Endothelial cell of umbilical vein (primary cell): ENCODE measurements around the gene DPEP2. TPM values are rescaled to one million over a fixed set of nuclear protein-coding genes. Genes with fewer than 3 reads are reported as not detected.

ENCODE experiments used
- BruUV-seq: library from RNA; stranded (reverse); fragments of 400-500 nt; replicated peaks from 2 replicates; lab custom pipeline; 2021; lab: Mats Ljungman, UMichigan
- CTCF ChIA-PET: fragments of 300-600, 350-600 bp; sonication (Branson Sonifier 250); formaldehyde crosslinking; loops from one replicate; lab custom pipeline; 2021; ENCODE audit warnings: antibody characterized with exemption, inconsistent platforms; lab: Charles Lee
- POLR2A ChIA-PET: fragments of 300-600, 350-600 bp; sonication (Branson Sonifier 250); formaldehyde crosslinking; loops from one replicate; lab custom pipeline; 2021; ENCODE audit warnings: antibody characterized with exemption, inconsistent platforms; lab: Charles Lee
- DNase-seq: peaks from one replicate; pipeline ENCODE4 v3.0.0-alpha.2; 2011; ENCODE audit warnings: low read depth, low spot score
- FAIRE-seq: peaks from 2 replicates; lab custom pipeline; 2011; peaks lifted over from hg19 to GRCh38; lab: Jason Lieb, UNC
- H2AFZ ChIP-seq: 2 replicates; pipeline ENCODE4 v1.6.0; 2012; ENCODE audit warnings: low read depth, low read length, control low read depth, inconsistent platforms
- H3K27ac ChIP-seq: 2 replicates; pipeline ENCODE4 v1.5.1; 2011; ENCODE audit warnings: low read depth, mild to moderate bottlenecking, control low read depth, low read length, moderate library complexity; ENCODE audit not compliant: insufficient read depth
- H3K27me3 ChIP-seq, 2 experiments: 2 replicates each; pipeline versions ENCODE4 v1.6.0 to v1.6.1; 2011; ENCODE audit warnings: low read length in 2 of 2, mixed read lengths in 1 of 2; ENCODE audit not compliant: control insufficient read depth in 2 of 2, insufficient read depth in 2 of 2
- H3K36me3 ChIP-seq, 2 experiments: 2 replicates in 1 of 2; 3 replicates in 1 of 2; pipeline ENCODE4 v1.5.1; 2011; ENCODE audit warnings: low read length in 2 of 2, mild to moderate bottlenecking in 1 of 2, moderate library complexity in 1 of 2; ENCODE audit not compliant: control insufficient read depth in 2 of 2, insufficient read depth in 2 of 2; ENCODE audit errors: extremely low read depth in 1 of 2
- H3K4me1 ChIP-seq: 3 replicates; pipeline ENCODE4 v1.5.1; 2011; ENCODE audit warnings: mild to moderate bottlenecking, low read length; ENCODE audit not compliant: control insufficient read depth, insufficient read depth; ENCODE audit errors: extremely low read depth
- H3K4me2 ChIP-seq: 2 replicates; pipeline ENCODE4 v1.6.1; 2011; ENCODE audit warnings: low read length, control low read depth, mixed read lengths; ENCODE audit not compliant: insufficient read depth
- H3K4me3 ChIP-seq, 3 experiments: fragments of 200-600 bp in 1 of 3; sonication (generic), shearing (Covaris generic) in 1 of 3; replicated peaks in 1 of 3; 2 replicates each; pipeline ENCODE4 v1.5.1; 2011 to 2016; ENCODE audit warnings: control low read depth in 3 of 3, low read length in 3 of 3, mild to moderate bottlenecking in 2 of 3, inconsistent platforms in 1 of 3, low read depth in 1 of 3, moderate library complexity in 1 of 3; ENCODE audit not compliant: insufficient read depth in 1 of 3
- H3K79me2 ChIP-seq: 2 replicates; pipeline ENCODE4 v1.6.0; 2012; ENCODE audit warnings: low read length, inconsistent platforms; ENCODE audit not compliant: control insufficient read depth, insufficient read depth
- H3K9ac ChIP-seq: replicated peaks from 2 replicates; pipeline ENCODE3; 2011; ENCODE audit warnings: low read length, control low read depth; ENCODE audit not compliant: insufficient read depth; ENCODE audit errors: extremely low read depth
- H3K9me1 ChIP-seq: replicated peaks from 3 replicates; pipeline ENCODE4 v1.6.0; 2011; ENCODE audit warnings: mild to moderate bottlenecking, low read length; ENCODE audit not compliant: control insufficient read depth, insufficient read depth; ENCODE audit errors: extremely low read depth
- H3K9me3 ChIP-seq: replicated peaks from 2 replicates; pipeline ENCODE4 v1.5.1; 2012; ENCODE audit warnings: low read length, inconsistent platforms; ENCODE audit not compliant: control insufficient read depth, insufficient read depth
- H4K20me1 ChIP-seq: replicated peaks from 2 replicates; pipeline ENCODE3; 2011; ENCODE audit warnings: mild to moderate bottlenecking, low read length; ENCODE audit not compliant: control insufficient read depth, insufficient read depth; ENCODE audit errors: extremely low read depth
- CTCF ChIP-seq, 2 donors: IDR thresholded peaks; 1 replicate in 1 of 2; 2 replicates in 1 of 2; pipeline ENCODE4 v1.5.1; 2011; ENCODE audit warnings: low read length in 2 of 2, mild to moderate bottlenecking in 2 of 2, moderate library complexity in 2 of 2, control low read depth in 1 of 2, inconsistent platforms in 1 of 2, low read depth in 1 of 2; ENCODE audit not compliant: insufficient read depth in 1 of 2; ENCODE audit errors: extremely low read depth in 1 of 2
- EZH2 ChIP-seq: IDR thresholded peaks from 2 replicates; pipeline ENCODE4 v1.6.1; 2012; ENCODE audit warnings: borderline replicate concordance, low read depth, mild to moderate bottlenecking, moderate library complexity, low read length, inconsistent platforms; ENCODE audit not compliant: severe bottlenecking
- FOS ChIP-seq: IDR thresholded peaks from 2 replicates; pipeline ENCODE4 v1.6.1; 2011; ENCODE audit warnings: mild to moderate bottlenecking, low read length, moderate library complexity, borderline replicate concordance; ENCODE audit not compliant: insufficient read depth
- GATA2 ChIP-seq: IDR thresholded peaks from 2 replicates; pipeline ENCODE4 v1.7.0; 2011; ENCODE audit warnings: low read depth, mild to moderate bottlenecking, moderate library complexity, mixed read lengths, low read length; ENCODE audit not compliant: insufficient read length, insufficient read depth
- JUN ChIP-seq: IDR thresholded peaks from 2 replicates; pipeline ENCODE4 v1.6.1; 2011; ENCODE audit warnings: borderline replicate concordance, low read depth; ENCODE audit not compliant: insufficient read length, insufficient read depth
- MAX ChIP-seq: IDR thresholded peaks from 2 replicates; pipeline ENCODE4 v1.6.1; 2011; ENCODE audit not compliant: insufficient read depth, insufficient read length
- MYC ChIP-seq: IDR thresholded peaks from one replicate; pipeline ENCODE4 v1.6.1; 2011; ENCODE audit warnings: mild to moderate bottlenecking, low read depth, low read length
- POLR2A ChIP-seq: IDR thresholded peaks from 2 replicates; pipeline ENCODE4 v1.6.1; 2012; ENCODE audit warnings: low read depth, mild to moderate bottlenecking, control low read depth, low read length
- POLR2AphosphoS5 ChIP-seq: IDR thresholded peaks from 2 replicates; pipeline ENCODE4 v1.6.1; 2012; ENCODE audit warnings: low read depth, mild to moderate bottlenecking, control low read depth, low read length, moderate library complexity; ENCODE audit not compliant: insufficient read depth
- dilution Hi-C: fragments of 300-500 bp; cut with MboI; formaldehyde crosslinking; loops from one replicate; pipeline ENCODE4 v1.15.0; 2019; ENCODE audit warnings: low sequenced_read_pairs; ENCODE audit not compliant: extremely low pct_ligation_motif_present
- intact Hi-C: fragments of 100-400 bp; cut with micrococcal nuclease; formaldehyde crosslinking; loops from one replicate; pipeline ENCODE4 v1.10.0; 2022
- polyA plus RNA-seq, 4 experiments: library from polyadenylated mRNA; depleted of rRNA in 3 of 4; stranded (reverse) in 3 of 4; unstranded in 1 of 4; fragments of >200 nt; gene quantifications; 2 replicates each; pipeline versions ENCODE4 v1.2.1 to v1.2.3, GENCODE V29; 2011 to 2012; ENCODE audit warnings: missing spikeins in 1 of 4
- total RNA-seq: library from RNA; stranded (reverse); gene quantifications from 2 replicates; pipeline ENCODE4 v1.2.3, GENCODE V29; 2021

The DPEP2 gene
- total and polyA plus RNA-seq, 2 donors (not counting 3 experiments of a cell fraction or from before 2014, with no cell fraction given): 0.27 to 1.8 TPM

- intact Hi-C loops: no loop called here
- no peak overlapping the region for H2AFZ ChIP-seq
- no peaks in the 10 kb centered on the region for H3K9me3 ChIP-seq
- H3K9ac ChIP-seq: no peak overlapping the region
- DNase-seq (no peak), FAIRE-seq (no peak)
- H3K27me3 ChIP-seq: no peaks in the 10 kb centered on the region
- H3K9me1 ChIP-seq: no peaks in the 10 kb centered on the region
- dilution Hi-C loops: no loop called here
- POLR2A ChIA-PET: no interaction called here
- TF ChIP-seq GATA2 (no peak), MAX (no peak), FOS (no peak), POLR2A (no peak), MYC (no peak), CTCF (IDR thresholded peaks at IDR 0.05; ENCODE audit: extremely low read depth in 1 of 2, insufficient read depth in 1 of 2, low read depth in 1 of 2, low read length in 2 of 2) (no peak), EZH2 (no peak), JUN (no peak), POLR2AphosphoS5 (no peak)
- BruUV-seq: no TSS peak
- H4K20me1 ChIP-seq: no peaks in the 10 kb centered on the region
- peaks cover 12% of the 10 kb centered on the region for H3K4me1 ChIP-seq
- no peak overlapping the region for H3K27ac ChIP-seq
- no peak overlapping the region for H3K4me2 ChIP-seq
- peaks cover 42% of the 10 kb centered on the region for H3K79me2 ChIP-seq
- CTCF ChIA-PET: interaction anchor here (1.0 to 2.7 kb wide), 2 partner anchors 32 to 79 kb away, joined by 3 to 8 read pairs; no protein-coding TSS in a partner anchor
- no peak overlapping the region for H3K4me3 ChIP-seq
- peaks cover 12 to 50% of the 10 kb centered on the region in 2 experiments for H3K36me3 ChIP-seq
These were observed 37.1 kb downstream of the DPEP2 start for GRCh38 chr16:67962135-67962534.
